Fibroblast of lung (primary cell): ENCODE data around the gene DNAJA2. TPM values are rescaled to one million over a fixed set of nuclear protein-coding genes. Genes with fewer than 3 reads are reported as not detected.

Source experiments
- DNase-seq, 2 donors: peaks; one replicate each; pipeline versions ENCODE4 v3.0.0 to v3.0.0-alpha.2; 2010; ENCODE audit warnings: low read depth in 2 of 2
- H2AFZ ChIP-seq: 2 replicates; pipeline ENCODE4 v1.5.1; 2012; ENCODE audit warnings: low read length, control low read depth, inconsistent platforms
- H3K27ac ChIP-seq: 2 replicates; pipeline ENCODE4 v1.5.1; 2011; ENCODE audit warnings: low read length, control low read depth; ENCODE audit not compliant: insufficient read depth
- H3K27me3 ChIP-seq: 2 replicates; pipeline ENCODE4 v1.5.1; 2011; ENCODE audit warnings: mild to moderate bottlenecking, low read length; ENCODE audit not compliant: control insufficient read depth, insufficient read depth
- H3K36me3 ChIP-seq: 2 replicates; pipeline ENCODE4 v1.5.1; 2011; ENCODE audit warnings: low read length; ENCODE audit not compliant: control insufficient read depth, insufficient read depth
- H3K4me1 ChIP-seq: 2 replicates; pipeline ENCODE4 v1.5.1; 2011; ENCODE audit warnings: low read length; ENCODE audit not compliant: control insufficient read depth, insufficient read depth; ENCODE audit errors: extremely low read depth
- H3K4me2 ChIP-seq: 2 replicates; pipeline ENCODE4 v1.5.1; 2011; ENCODE audit warnings: low read length, control low read depth; ENCODE audit not compliant: insufficient read depth; ENCODE audit errors: extremely low read depth
- H3K4me3 ChIP-seq, 4 experiments: fragments of 200-600 bp in 1 of 4; sonication (generic) in 1 of 4; replicated peaks in 1 of 4; 2 replicates each; pipeline ENCODE4 v1.5.1; 2011 to 2016; ENCODE audit warnings: low read length in 4 of 4, low read depth in 3 of 4, mild to moderate bottlenecking in 3 of 4, control low read depth in 2 of 4, inconsistent platforms in 1 of 4, mixed read lengths in 1 of 4; ENCODE audit not compliant: insufficient read depth in 1 of 4; ENCODE audit errors: control extremely low read depth in 1 of 4
- H3K79me2 ChIP-seq: 2 replicates; pipeline ENCODE4 v1.5.1; 2012; ENCODE audit warnings: mild to moderate bottlenecking, low read length, inconsistent platforms; ENCODE audit not compliant: control insufficient read depth, insufficient read depth
- H3K9ac ChIP-seq: 2 replicates; pipeline ENCODE4 v1.5.1; 2011; ENCODE audit warnings: mild to moderate bottlenecking, low read length, control low read depth; ENCODE audit not compliant: insufficient read depth
- H3K9me3 ChIP-seq: 2 replicates; pipeline ENCODE4 v1.5.1; 2012; ENCODE audit warnings: low read depth, low read length; ENCODE audit not compliant: control insufficient read depth, insufficient read depth
- H4K20me1 ChIP-seq: 2 replicates; pipeline ENCODE4 v1.5.1; 2011; ENCODE audit warnings: low read length; ENCODE audit not compliant: control insufficient read depth, insufficient read depth; ENCODE audit errors: extremely low read depth
- CTCF ChIP-seq, 2 donors: IDR thresholded peaks in 1 of 2; conservative IDR thresholded peaks in 1 of 2; 1 replicate in 1 of 2; 2 replicates in 1 of 2; pipeline ENCODE4 v1.5.1; 2011 to 2012; ENCODE audit warnings: low read length in 2 of 2, control low read depth in 1 of 2, inconsistent platforms in 1 of 2, low read depth in 1 of 2, mild to moderate bottlenecking in 1 of 2
- EZH2 ChIP-seq: IDR thresholded peaks from 2 replicates; pipeline ENCODE4 v1.5.1; 2012; ENCODE audit warnings: low read length, control low read depth, mild to moderate bottlenecking; ENCODE audit errors: missing control alignments
- polyA plus RNA-seq, 2 donors: library from polyadenylated mRNA; depleted of rRNA in 1 of 2; stranded (reverse) in 1 of 2; unstranded in 1 of 2; fragments of >200 nt; gene quantifications; 2 replicates each; pipeline ENCODE4 v1.2.1, GENCODE V29; 2011 to 2012; ENCODE audit warnings: missing spikeins in 1 of 2
- total RNA-seq: library from RNA; depleted of rRNA; stranded (reverse); fragments of >200 nt; gene quantifications from 2 replicates; pipeline ENCODE4 v1.2.1, GENCODE V29; 2014

DNAJA2 gene
- total and polyA plus RNA-seq, 2 donors (not counting 1 experiment from before 2014, with no cell fraction given), result 32.5 to 78.3 TPM

GRCh38 chr16:46922239-46922638 lies 51.2 kb downstream of the DNAJA2 start:
- Histone ChIP-seq H3K9me3 (no peaks in the 10 kb centered on the region), H3K27ac (no peak overlapping the region), H3K4me3 (no peak overlapping the region), H3K27me3 (no peaks in the 10 kb centered on the region), H3K79me2 (no peaks in the 10 kb centered on the region), H4K20me1 (no peaks in the 10 kb centered on the region), H3K9ac (no peak overlapping the region), H2AFZ (no peak overlapping the region), H3K4me1 (no peaks in the 10 kb centered on the region), H3K4me2 (no peak overlapping the region), H3K36me3 (peaks cover 3% of the 10 kb centered on the region)
- no peak for DNase-seq
- TF ChIP-seq CTCF (conservative IDR thresholded peaks at IDR 0.05 in 1 of 2, IDR thresholded peaks at IDR 0.05 in 1 of 2; ENCODE audit: low read depth in 1 of 2, low read length in 2 of 2), result no peak
- TF ChIP-seq EZH2, result no peak

- TF ChIP-seq EZH2 (no peak), CTCF (conservative IDR thresholded peaks at IDR 0.05 in 1 of 2, IDR thresholded peaks at IDR 0.05 in 1 of 2; ENCODE audit: low read depth in 1 of 2, low read length in 2 of 2) (no peak)
- no peak for DNase-seq
- H3K79me2 ChIP-seq, result no peaks in the 10 kb centered on the region
- no peak overlapping the region for H3K9ac ChIP-seq
- no peaks in the 10 kb centered on the region for H4K20me1 ChIP-seq
- H3K4me1 ChIP-seq, result no peaks in the 10 kb centered on the region
- no peaks in the 10 kb centered on the region for H3K27me3 ChIP-seq
- peaks cover 3% of the 10 kb centered on the region for H3K36me3 ChIP-seq
- H3K27ac ChIP-seq, result no peak overlapping the region
- no peak overlapping the region for H3K4me2 ChIP-seq
- H3K9me3 ChIP-seq, result no peaks in the 10 kb centered on the region
- H2AFZ ChIP-seq, result no peak overlapping the region
- H3K4me3 ChIP-seq, result no peak overlapping the region
Measured at GRCh38 chr16:46920402-46921068, 52.9 kb downstream of the DNAJA2 start.

- no peaks in the 10 kb centered on the region for H4K20me1 ChIP-seq
- TF ChIP-seq CTCF (conservative IDR thresholded peaks at IDR 0.05 in 1 of 2, IDR thresholded peaks at IDR 0.05 in 1 of 2; ENCODE audit: low read depth in 1 of 2, low read length in 2 of 2), result no peak
- TF ChIP-seq EZH2, result no peak
- peaks cover 6% of the 10 kb centered on the region for H3K36me3 ChIP-seq
- no peaks in the 10 kb centered on the region for H3K4me1 ChIP-seq
- H3K27me3 ChIP-seq, result no peaks in the 10 kb centered on the region
- H2AFZ ChIP-seq, result no peak overlapping the region
- H3K4me3 ChIP-seq, result no peak overlapping the region
- no peak for DNase-seq
- no peak overlapping the region for H3K27ac ChIP-seq
- H3K79me2 ChIP-seq, result no peaks in the 10 kb centered on the region
- no peaks in the 10 kb centered on the region for H3K9me3 ChIP-seq
- H3K9ac ChIP-seq, result no peak overlapping the region
- no peak overlapping the region for H3K4me2 ChIP-seq
Measured at GRCh38 chr16:46918905-46919792, 54.3 kb downstream of the DNAJA2 start.
